ENCODE results near the gene EVI5.

EVI5 gene

DNA sequence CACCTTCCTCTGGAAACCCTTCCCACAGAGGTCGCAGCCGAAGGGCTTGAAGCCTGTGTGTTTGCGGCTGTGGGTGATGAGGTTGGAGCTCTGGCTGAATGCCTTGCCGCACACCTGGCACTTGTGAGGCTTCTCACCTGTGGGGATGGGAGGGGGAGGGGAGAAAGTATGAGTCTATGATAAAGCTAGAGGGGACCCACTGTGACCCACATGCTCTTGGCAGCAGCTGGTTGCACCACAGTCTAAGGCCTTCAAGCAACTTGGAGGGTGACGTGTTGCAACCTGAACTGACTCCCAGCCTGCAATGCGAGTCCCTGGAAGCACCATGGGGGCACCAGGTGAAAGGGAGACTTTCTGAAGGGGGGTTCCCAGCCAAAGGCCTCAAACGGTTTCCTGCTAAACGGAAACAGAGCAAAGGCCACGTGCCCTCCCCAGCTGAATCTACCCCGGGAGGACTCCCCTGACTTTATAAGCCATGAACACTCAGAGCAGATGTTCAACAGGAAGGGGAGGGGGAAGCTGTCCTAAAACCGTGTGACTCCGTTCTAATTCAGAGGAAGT is 308.8 kb downstream of the EVI5 start:
- Histone ChIP-seq H3K27ac (no peak overlapping the region), H3K36me3 (ENCODE audit: control insufficient read depth, insufficient read depth, low read length) (no peaks in the 10 kb centered on the region), H3K9ac (no peak overlapping the region), H3K4me1 (no peaks in the 10 kb centered on the region), H3K9me3 (ENCODE audit: control insufficient read depth, low read length) (no peaks in the 10 kb centered on the region), H2AFZ (no peak overlapping the region), H3K27me3 (ENCODE audit: control insufficient read depth, insufficient read depth, low read length) (no peaks in the 10 kb centered on the region), H3K4me3 (ENCODE audit: low read depth, low read length) (no peak overlapping the region), H3K4me2 (ENCODE audit: low read length) (no peak overlapping the region), H3K79me2 (no peaks in the 10 kb centered on the region)
- TF ChIP-seq, protein P1, sequence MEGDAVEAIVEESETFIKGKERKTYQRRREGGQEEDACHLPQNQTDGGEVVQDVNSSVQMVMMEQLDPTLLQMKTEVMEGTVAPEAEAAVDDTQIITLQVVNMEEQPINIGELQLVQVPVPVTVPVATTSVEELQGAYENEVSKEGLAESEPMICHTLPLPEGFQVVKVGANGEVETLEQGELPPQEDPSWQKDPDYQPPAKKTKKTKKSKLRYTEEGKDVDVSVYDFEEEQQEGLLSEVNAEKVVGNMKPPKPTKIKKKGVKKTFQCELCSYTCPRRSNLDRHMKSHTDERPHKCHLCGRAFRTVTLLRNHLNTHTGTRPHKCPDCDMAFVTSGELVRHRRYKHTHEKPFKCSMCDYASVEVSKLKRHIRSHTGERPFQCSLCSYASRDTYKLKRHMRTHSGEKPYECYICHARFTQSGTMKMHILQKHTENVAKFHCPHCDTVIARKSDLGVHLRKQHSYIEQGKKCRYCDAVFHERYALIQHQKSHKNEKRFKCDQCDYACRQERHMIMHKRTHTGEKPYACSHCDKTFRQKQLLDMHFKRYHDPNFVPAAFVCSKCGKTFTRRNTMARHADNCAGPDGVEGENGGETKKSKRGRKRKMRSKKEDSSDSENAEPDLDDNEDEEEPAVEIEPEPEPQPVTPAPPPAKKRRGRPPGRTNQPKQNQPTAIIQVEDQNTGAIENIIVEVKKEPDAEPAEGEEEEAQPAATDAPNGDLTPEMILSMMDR (IDR thresholded peaks at IDR 0.05) = no peak

DNA sequence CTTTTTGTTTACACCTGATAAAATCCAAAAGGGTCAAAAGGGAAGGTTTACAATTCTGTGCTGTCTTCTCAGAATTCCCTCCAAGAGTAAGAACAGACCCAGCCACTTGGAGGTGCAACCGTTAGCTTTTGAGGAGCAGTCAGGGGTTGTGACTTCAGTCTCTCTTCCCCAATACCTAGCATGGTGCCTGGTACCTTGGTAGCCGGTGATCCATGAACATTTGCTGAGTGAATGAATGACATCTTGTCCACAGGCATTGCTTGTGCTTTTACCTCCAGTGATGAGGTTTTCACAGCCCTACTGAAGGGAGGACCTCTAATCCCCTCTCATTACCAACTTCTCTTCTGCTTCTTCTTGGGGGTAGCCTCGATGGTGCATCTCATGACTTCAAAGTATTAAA is 309.9 kb downstream of the EVI5 start:
- no peak overlapping the region for H3K4me3 ChIP-seq (ENCODE audit: low read depth, low read length)
- no peaks in the 10 kb centered on the region for H3K79me2 ChIP-seq
- no peaks in the 10 kb centered on the region for H3K4me1 ChIP-seq
- H3K27ac ChIP-seq = no peak overlapping the region
- no peak overlapping the region for H3K9ac ChIP-seq
- no peaks in the 10 kb centered on the region for H3K36me3 ChIP-seq (ENCODE audit: control insufficient read depth, insufficient read depth, low read length)
- no peak overlapping the region for H3K4me2 ChIP-seq (ENCODE audit: low read length)
- no peak overlapping the region for H2AFZ ChIP-seq
- H3K27me3 ChIP-seq (ENCODE audit: control insufficient read depth, insufficient read depth, low read length) = no peaks in the 10 kb centered on the region
- no peaks in the 10 kb centered on the region for H3K9me3 ChIP-seq (ENCODE audit: control insufficient read depth, low read length)
- TF ChIP-seq, protein P1 (IDR thresholded peaks at IDR 0.05) = no peak

DNA sequence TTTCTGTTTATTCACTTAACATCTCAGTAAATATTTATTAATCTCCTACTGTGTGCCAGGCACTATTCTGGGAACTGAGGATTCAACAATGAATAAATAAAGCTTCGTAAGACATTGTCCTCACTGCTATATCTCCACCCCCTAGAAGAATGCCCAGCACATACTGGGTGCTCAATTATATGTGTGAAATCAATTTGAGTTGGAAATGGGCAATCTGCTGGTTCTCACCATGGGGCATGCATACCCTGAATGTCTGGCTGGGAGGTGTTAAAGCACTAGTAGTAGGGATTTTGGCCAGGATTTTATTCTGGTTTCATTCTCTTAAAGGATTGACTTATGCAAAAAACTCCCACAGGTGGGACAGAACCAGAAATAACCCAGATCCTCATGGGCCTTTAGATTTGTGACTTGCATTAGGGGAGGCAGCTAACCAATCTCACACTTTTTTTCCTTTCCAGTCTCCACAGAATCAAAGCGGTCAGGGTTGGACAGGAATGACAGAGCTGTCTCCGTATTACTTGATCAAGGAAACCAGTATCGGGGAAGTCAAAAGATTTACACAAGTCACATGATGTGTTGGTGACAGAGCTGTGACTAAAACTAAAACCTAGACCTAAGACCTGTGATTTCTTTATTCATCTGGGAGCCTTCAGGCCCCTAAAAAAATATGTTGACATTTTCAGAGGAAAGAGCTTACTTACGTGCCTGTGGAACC is 311.0 kb downstream of the EVI5 start:
- no peak overlapping the region for H3K4me3 ChIP-seq (ENCODE audit: low read depth, low read length)
- no peak overlapping the region for H3K4me2 ChIP-seq (ENCODE audit: low read length)
- TF ChIP-seq, protein P1 (IDR thresholded peaks at IDR 0.05) = no peak
- H3K27ac ChIP-seq = no peak overlapping the region
- H3K9ac ChIP-seq = no peak overlapping the region
- no peaks in the 10 kb centered on the region for H3K4me1 ChIP-seq
- H3K27me3 ChIP-seq (ENCODE audit: control insufficient read depth, insufficient read depth, low read length) = no peaks in the 10 kb centered on the region
- no peaks in the 10 kb centered on the region for H3K36me3 ChIP-seq (ENCODE audit: control insufficient read depth, insufficient read depth, low read length)
- no peaks in the 10 kb centered on the region for H3K79me2 ChIP-seq
- H2AFZ ChIP-seq = no peak overlapping the region
- H3K9me3 ChIP-seq (ENCODE audit: control insufficient read depth, low read length) = no peaks in the 10 kb centered on the region

DNA sequence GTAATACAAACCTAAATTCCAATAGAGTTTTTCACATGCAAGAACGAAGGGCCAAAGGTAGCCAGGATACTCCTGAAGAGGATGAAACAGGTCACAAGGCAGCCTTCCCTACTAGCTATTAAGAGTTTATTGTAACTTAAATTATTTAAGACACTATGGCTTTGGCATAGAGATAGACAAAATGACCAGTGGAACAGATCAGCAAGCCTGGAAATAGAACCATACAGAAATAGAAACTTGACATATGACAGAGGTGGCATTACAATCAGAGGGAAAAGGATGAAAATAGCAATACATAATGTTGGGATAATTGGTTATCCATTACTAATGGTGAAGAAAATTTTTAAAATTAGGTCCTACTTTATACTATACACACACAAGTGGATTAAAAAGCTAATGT is 314.7 kb downstream of the EVI5 start:
- no peak overlapping the region for H2AFZ ChIP-seq
- no peaks in the 10 kb centered on the region for H3K27me3 ChIP-seq (ENCODE audit: control insufficient read depth, insufficient read depth, low read length)
- no peaks in the 10 kb centered on the region for H3K4me1 ChIP-seq
- no peaks in the 10 kb centered on the region for H3K9me3 ChIP-seq (ENCODE audit: control insufficient read depth, low read length)
- no peak overlapping the region for H3K9ac ChIP-seq
- no peaks in the 10 kb centered on the region for H3K79me2 ChIP-seq
- TF ChIP-seq, protein P1 (IDR thresholded peaks at IDR 0.05) = no peak
- H3K4me3 ChIP-seq (ENCODE audit: low read depth, low read length) = no peak overlapping the region
- H3K4me2 ChIP-seq (ENCODE audit: low read length) = no peak overlapping the region
- no peak overlapping the region for H3K27ac ChIP-seq
- no peaks in the 10 kb centered on the region for H3K36me3 ChIP-seq (ENCODE audit: control insufficient read depth, insufficient read depth, low read length)
